IMR-90 (cell line): ENCODE data around the gene CASS4. TPM values are rescaled to one million over a fixed set of nuclear protein-coding genes. Genes with fewer than 3 reads are reported as not detected.

Experiments
- ATAC-seq: fragments of 200-7000 bp; cut with Tn5 transposase; 2 replicates; pipeline ENCODE4 v1.9.1; 2020; ENCODE audit warnings: low read depth, mild to moderate bottlenecking, moderate library complexity
- BruUV-seq: library from RNA; stranded (reverse); fragments of 400-500 nt; replicated peaks from 2 replicates; lab custom pipeline; 2021; lab: Mats Ljungman, UMichigan
- CTCF ChIA-PET: fragments of 300-600 bp; formaldehyde crosslinking; extraction: SDS; loops from one replicate; lab custom pipeline; 2021; ENCODE audit warnings: antibody characterized with exemption; lab: Yijun Ruan, JAX
- POLR2A ChIA-PET: fragments of 300-600 bp; sonication (Branson Sonifier 250); formaldehyde crosslinking; loops from one replicate; lab custom pipeline; 2022; ENCODE audit warnings: antibody characterized with exemption; ENCODE audit not compliant: unreplicated experiment; lab: Charles Lee
- DNase-seq: peaks from one replicate; pipeline ENCODE4 v3.0.0; 2013
- H2AFZ ChIP-seq: replicated peaks from 2 replicates; pipeline ENCODE3; 2013; ENCODE audit warnings: low read length, mild to moderate bottlenecking; ENCODE audit not compliant: poor library complexity
- H2AK5ac ChIP-seq: 2 replicates; pipeline ENCODE4 v1.6.1; 2013; ENCODE audit warnings: low read depth, low read length, inconsistent platforms
- H2AK9ac ChIP-seq: replicated peaks from 2 replicates; pipeline ENCODE3; 2013; ENCODE audit warnings: mild to moderate bottlenecking, low read depth, low read length, moderate library complexity; ENCODE audit not compliant: poor library complexity
- H2BK120ac ChIP-seq: 2 replicates; pipeline ENCODE4 v1.6.1; 2013; ENCODE audit warnings: low read depth, low read length, inconsistent platforms
- H2BK15ac ChIP-seq: 3 replicates; pipeline ENCODE4 v1.6.1; 2013; ENCODE audit warnings: low read depth, low read length, inconsistent platforms
- H2BK20ac ChIP-seq: 2 replicates; pipeline ENCODE4 v1.6.1; 2013; ENCODE audit warnings: low read depth, mild to moderate bottlenecking, inconsistent platforms, low read length, moderate library complexity
- H2BK5ac ChIP-seq: 2 replicates; pipeline ENCODE4 v1.6.1; 2013; ENCODE audit warnings: mild to moderate bottlenecking, low read depth, low read length, inconsistent platforms; ENCODE audit not compliant: poor library complexity, severe bottlenecking
- H3K14ac ChIP-seq: replicated peaks from 2 replicates; pipeline ENCODE4 v1.6.1; 2013; ENCODE audit warnings: low read depth, low read length, inconsistent platforms
- H3K18ac ChIP-seq: 2 replicates; pipeline ENCODE4 v1.6.1; 2013; ENCODE audit warnings: low read depth, low read length, control low read depth
- H3K23ac ChIP-seq: 2 replicates; pipeline ENCODE4 v1.6.1; 2013; ENCODE audit warnings: low read depth, low read length, inconsistent platforms
- H3K27ac ChIP-seq: 2 replicates; pipeline ENCODE4 v1.5.1; 2013; ENCODE audit warnings: mild to moderate bottlenecking, control low read depth, low read length; ENCODE audit not compliant: insufficient read depth
- H3K27me3 ChIP-seq: 2 replicates; pipeline ENCODE4 v1.6.1; 2013; ENCODE audit warnings: low read length; ENCODE audit not compliant: control insufficient read depth, insufficient read depth
- H3K36me3 ChIP-seq: 2 replicates; pipeline ENCODE4 v1.6.1; 2013; ENCODE audit warnings: low read length, mixed read lengths; ENCODE audit not compliant: control insufficient read depth, insufficient read depth
- H3K4ac ChIP-seq: 2 replicates; pipeline ENCODE4 v1.6.1; 2013; ENCODE audit warnings: low read depth, low read length, inconsistent platforms
- H3K4me1 ChIP-seq: 2 replicates; pipeline ENCODE4 v1.6.1; 2013; ENCODE audit warnings: low read length, mixed read lengths; ENCODE audit not compliant: control insufficient read depth, insufficient read depth
- H3K4me2 ChIP-seq: 2 replicates; pipeline ENCODE4 v1.6.1; 2013; ENCODE audit warnings: low read depth, mild to moderate bottlenecking, control low read depth, low read length, moderate library complexity
- H3K4me3 ChIP-seq: 2 replicates; pipeline ENCODE4 v1.5.1; 2013; ENCODE audit warnings: low read depth, mild to moderate bottlenecking, control low read depth, low read length, moderate library complexity; ENCODE audit not compliant: insufficient read depth
- H3K56ac ChIP-seq: 2 replicates; pipeline ENCODE4 v1.6.1; 2013; ENCODE audit warnings: low read length, inconsistent platforms; ENCODE audit not compliant: insufficient read depth; ENCODE audit errors: extremely low read depth
- H3K79me1 ChIP-seq, 2 experiments: 2 replicates each; pipeline ENCODE4 v1.6.1; 2013; ENCODE audit warnings: low read length in 2 of 2, inconsistent platforms in 1 of 2, low read depth in 1 of 2
- H3K9ac ChIP-seq: 2 replicates; pipeline ENCODE4 v1.6.1; 2013; ENCODE audit warnings: low read depth, low read length, control low read depth
- H3K9me1 ChIP-seq: 2 replicates; pipeline ENCODE4 v1.6.1; 2013; ENCODE audit warnings: low read length, inconsistent platforms; ENCODE audit not compliant: insufficient read depth
- H3K9me3 ChIP-seq: 2 replicates; pipeline ENCODE4 v1.6.1; 2013; ENCODE audit warnings: low read length; ENCODE audit not compliant: control insufficient read depth, insufficient read depth
- H4K20me1 ChIP-seq: 2 replicates; pipeline ENCODE4 v1.6.1; 2013; ENCODE audit warnings: low read length, inconsistent platforms; ENCODE audit not compliant: insufficient read depth
- H4K5ac ChIP-seq: 2 replicates; pipeline ENCODE4 v1.6.1; 2013; ENCODE audit warnings: mild to moderate bottlenecking, low read depth, low read length, control low read depth
- H4K8ac ChIP-seq, 2 experiments: 2 replicates each; pipeline ENCODE4 v1.6.1; 2013; ENCODE audit warnings: low read depth in 2 of 2, low read length in 2 of 2, control low read depth in 1 of 2, inconsistent platforms in 1 of 2
- H4K91ac ChIP-seq: 2 replicates; pipeline ENCODE4 v1.6.1; 2013; ENCODE audit warnings: low read depth, low read length, inconsistent platforms; ENCODE audit not compliant: insufficient read depth
- CEBPB ChIP-seq: IDR thresholded peaks from 2 replicates; pipeline ENCODE4 v1.6.1; 2012; ENCODE audit warnings: low read depth, low read length, improper control_type of control experiment
- CHD1 ChIP-seq: IDR thresholded peaks from 2 replicates; pipeline ENCODE4 v1.6.1; 2012; ENCODE audit warnings: low read depth, low read length, improper control_type of control experiment
- CTCF ChIP-seq: conservative IDR thresholded peaks from 2 replicates; pipeline ENCODE4 v1.5.1; 2012; ENCODE audit warnings: mild to moderate bottlenecking, low read depth, low read length, improper control_type of control experiment
- ELK1 ChIP-seq: fragments of 150-350 bp; IDR thresholded peaks from 2 replicates; pipeline ENCODE4 v1.6.1; 2016; ENCODE audit warnings: low read depth, mild to moderate bottlenecking, low read length, moderate library complexity, borderline replicate concordance
- MXI1 ChIP-seq: IDR thresholded peaks from 2 replicates; pipeline ENCODE4 v1.6.1; 2012; ENCODE audit warnings: low read depth, mild to moderate bottlenecking, low read length, moderate library complexity, borderline replicate concordance
- NFE2L2 ChIP-seq: fragments of 150-350 bp; IDR thresholded peaks from 2 replicates; pipeline ENCODE4 v1.6.1; 2016; ENCODE audit warnings: low read depth, mild to moderate bottlenecking, low read length
- POLR2A ChIP-seq: IDR thresholded peaks from 2 replicates; pipeline ENCODE4 v1.6.1; 2012; ENCODE audit warnings: mild to moderate bottlenecking, low read depth, low read length
- RAD21 ChIP-seq: IDR thresholded peaks from 2 replicates; pipeline ENCODE4 v1.6.1; 2012; ENCODE audit warnings: low read length, improper control_type of control experiment
- RFX5 ChIP-seq: IDR thresholded peaks from 2 replicates; pipeline ENCODE4 v1.8.0; 2012; ENCODE audit warnings: low read depth, mild to moderate bottlenecking, low read length, moderate library complexity
- SMC3 ChIP-seq: fragments of 150-350 bp; IDR thresholded peaks from 2 replicates; pipeline ENCODE4 v1.6.1; 2016; ENCODE audit warnings: low read depth, mild to moderate bottlenecking, antibody characterized with exemption, low read length, moderate library complexity
- WGBS, 2 experiments: methylation state at CpG; one replicate each; pipeline versions ENCODE4 v1.1.5 to v1.1.7; 2013; ENCODE audit warnings: missing lambda C conversion rate in 2 of 2; ENCODE audit not compliant: insufficient read length in 1 of 2; ENCODE audit errors: extremely low coverage in 2 of 2; 5-methylcytosine and 5-hydroxymethylcytosine counted together
- dilution Hi-C: fragments of 300-500 bp; cut with HindIII; formaldehyde crosslinking; loops from one replicate; pipeline ENCODE4 v1.14.3; 2018; ENCODE audit warnings: low sequenced_read_pairs; ENCODE audit not compliant: unreplicated experiment
- in situ Hi-C: fragments of 300-500 bp; cut with MboI; formaldehyde crosslinking; loops from 3 replicates; pipeline ENCODE4 v1.14.3; 2019; ENCODE audit warnings: low sequenced_read_pairs, inconsistent platforms, mixed read lengths
- intact Hi-C: fragments of 100-400 bp; cut with micrococcal nuclease; formaldehyde crosslinking; loops from 2 replicates; pipeline ENCODE4 v1.10.0; 2022
- polyA plus RNA-seq, 3 experiments: library from polyadenylated mRNA; depleted of rRNA; stranded (reverse); fragments of >200 nt; gene quantifications; 2 replicates each; pipeline ENCODE4 v1.2.3, GENCODE V29; 2012; ENCODE audit warnings: low replicate concordance in 1 of 3
- total RNA-seq: library from RNA; depleted of rRNA; stranded (reverse); fragments of >200 nt; gene quantifications from 2 replicates; pipeline ENCODE4 v1.2.3, GENCODE V29; 2012
- TF ChIP-seq, protein P1 (sequence below): fragments of 150-350 bp; IDR thresholded peaks from 2 replicates; pipeline ENCODE4 v1.6.1; 2017; ENCODE audit warnings: mild to moderate bottlenecking, antibody characterized with exemption, low read length, low read depth

The CASS4 gene
- total and polyA plus RNA-seq, 2 of the 4 experiments (the other 2 are of a cell fraction) = 25.8 to 26.5 TPM

DNA sequence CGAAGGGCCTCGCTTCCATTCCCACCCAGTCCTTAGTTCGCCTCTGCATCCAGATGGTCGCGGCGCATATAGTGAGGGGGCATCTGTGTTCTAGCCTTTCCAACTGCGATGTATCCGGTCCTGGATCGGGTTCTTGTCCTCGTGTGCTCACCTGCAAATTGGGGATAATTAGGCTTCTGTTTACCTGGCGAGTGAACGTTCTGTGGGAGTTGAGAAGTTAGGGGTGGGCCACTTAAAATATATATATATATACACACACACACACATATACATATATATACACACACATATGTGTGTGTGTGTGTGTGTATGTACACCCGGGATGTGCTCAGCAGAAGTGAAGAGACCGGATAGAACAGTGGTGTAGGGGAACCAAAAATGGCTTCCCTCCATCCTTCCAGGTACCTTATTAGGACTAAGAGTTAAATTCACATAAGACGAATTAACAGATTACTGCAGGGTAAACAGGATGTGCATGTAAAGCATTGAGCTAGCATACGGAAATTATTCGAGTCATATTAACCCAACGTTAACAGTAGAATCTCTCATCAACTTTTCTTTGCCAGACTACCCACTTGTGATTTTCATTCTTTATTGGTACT is 19.1 kb upstream of the CASS4 start:
- TF ChIP-seq, protein P1, sequence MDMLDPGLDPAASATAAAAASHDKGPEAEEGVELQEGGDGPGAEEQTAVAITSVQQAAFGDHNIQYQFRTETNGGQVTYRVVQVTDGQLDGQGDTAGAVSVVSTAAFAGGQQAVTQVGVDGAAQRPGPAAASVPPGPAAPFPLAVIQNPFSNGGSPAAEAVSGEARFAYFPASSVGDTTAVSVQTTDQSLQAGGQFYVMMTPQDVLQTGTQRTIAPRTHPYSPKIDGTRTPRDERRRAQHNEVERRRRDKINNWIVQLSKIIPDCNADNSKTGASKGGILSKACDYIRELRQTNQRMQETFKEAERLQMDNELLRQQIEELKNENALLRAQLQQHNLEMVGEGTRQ = no peak
- TF ChIP-seq CTCF = no peak
- no peak for TF ChIP-seq MXI1
- TF ChIP-seq RFX5 = no peak
- no peak for TF ChIP-seq ELK1
- TF ChIP-seq SMC3 = no peak
- TF ChIP-seq POLR2A = no peak; the same call in 1 of the 2 replicates
- no peak for TF ChIP-seq RAD21
- no peak for TF ChIP-seq CEBPB
- TF ChIP-seq NFE2L2 = no peak
- no peak for TF ChIP-seq CHD1
- Histone ChIP-seq H2AK5ac (peak overlapping the region; percentile 85), H3K23ac (peak overlapping the region; percentile 93), H3K14ac (peak overlapping the region; percentile 98), H4K5ac (peak overlapping the region; percentile 57), H3K9ac (peak overlapping the region; percentile 92), H3K18ac (peak overlapping the region; percentile 20), H3K4me1 (peaks cover 2% of the 10 kb centered on the region; the same call in 1 of the 2 replicates), H3K4ac (peak overlapping the region; percentile 94), H4K20me1 (no peaks in the 10 kb centered on the region), H4K91ac (peak overlapping the region; percentile 89), H2BK120ac (peak overlapping the region; percentile 65), H2AFZ (peak overlapping the region; percentile 94), H3K4me3 (peak overlapping the region; percentile 67), H3K79me1 (peaks cover 46 to 67% of the 10 kb centered on the region in 2 experiments), H3K56ac (peak overlapping the region; percentile 82), H3K27ac (peak overlapping the region; percentile 83), H3K4me2 (peak overlapping the region; percentile 60), H2AK9ac (peak overlapping the region; percentile 98), H2BK15ac (no peak overlapping the region), H4K8ac (peak overlapping the region; percentile 57 to 97), H3K36me3 (peaks cover 22% of the 10 kb centered on the region), H3K27me3 (no peaks in the 10 kb centered on the region), H3K9me1 (peaks cover 15% of the 10 kb centered on the region), H2BK5ac (peak overlapping the region; percentile 81), H3K9me3 (no peaks in the 10 kb centered on the region), H2BK20ac (no peak overlapping the region)
- no TSS peak for BruUV-seq
- WGBS, 2 experiments = no CpG with 5 or more reads among the region's 18 CpGs
- dilution Hi-C loops = no loop called here
- CTCF ChIA-PET = interaction anchor here (1.2 kb wide), 1 partner anchor 49 kb away, joined by 3 read pairs; no protein-coding TSS in a partner anchor
- ATAC-seq (no peak), DNase-seq (no peak)
- intact Hi-C loops = loop anchor here (2.0 kb wide), 1 partner anchor 76 kb away; the partner anchor contains the start of gene RTF2
- POLR2A ChIA-PET = interaction anchor here (1.0 kb wide), 1 partner anchor 51 kb away, joined by 3 read pairs; no protein-coding TSS in a partner anchor
- in situ Hi-C loops = loop anchor here (25.0 kb wide), 1 partner anchor 969 kb away; the partner anchor contains the start of gene RAE1
